Left kidney (tissue), 2 donors: ENCODE data around the gene TUNAR. TPM values are rescaled to one million over a fixed set of nuclear protein-coding genes. Genes with fewer than 3 reads are reported as not detected.
A peak's percentile ranks its signal among the peaks of the same experiment; 100 is the strongest.

Experiments used
- DNase-seq: peaks from one replicate; pipeline ENCODE4 v3.0.0-alpha.2; 2013
- polyA plus RNA-seq: library from polyadenylated mRNA; unstranded; fragments of 120-200 nt; gene quantifications from one replicate; pipeline ENCODE4 v1.2.1, GENCODE V29; 2013; ENCODE audit not compliant: insufficient read length

The TUNAR gene
- polyA plus RNA-seq, 1 donor: 0.78 TPM

- no peak for DNase-seq
These were observed 3.9 kb upstream of the TUNAR start for GRCh38 chr14:95872777-95873176.

GRCh38 chr14:95875831-95876760 is 536 bp upstream of the TUNAR start:
- no peak for DNase-seq

- DNase-seq: no peak
These were observed 1.0 kb downstream of the TUNAR start for GRCh38 chr14:95877633-95878032.

DNA sequence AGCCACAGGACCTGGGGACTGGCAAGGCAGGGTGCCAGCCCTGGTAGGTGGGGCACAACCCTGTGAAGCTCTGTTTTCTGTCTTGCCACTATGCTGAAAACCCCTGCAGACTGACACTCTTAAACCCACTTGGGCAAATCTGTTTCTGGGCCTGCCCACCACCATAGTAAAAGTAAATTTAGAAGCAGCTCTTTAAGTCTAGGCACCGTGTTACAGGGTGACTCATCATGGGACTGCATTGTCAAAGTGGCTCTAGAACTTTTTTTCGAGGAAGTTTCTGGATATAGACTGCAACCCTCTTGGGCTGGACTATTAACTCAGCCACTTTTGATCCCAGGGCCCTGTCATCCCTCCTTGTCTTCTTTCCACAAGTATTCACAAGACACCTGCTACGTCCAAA is 7.7 kb downstream of the TUNAR start:
- no peak for DNase-seq

GRCh38 chr14:95885278-95885677 is 8.6 kb downstream of the TUNAR start:
- DNase-seq: no peak

- no peak for DNase-seq
These were observed 9.2 kb downstream of the TUNAR start for GRCh38 chr14:95885866-95886265.

DNA sequence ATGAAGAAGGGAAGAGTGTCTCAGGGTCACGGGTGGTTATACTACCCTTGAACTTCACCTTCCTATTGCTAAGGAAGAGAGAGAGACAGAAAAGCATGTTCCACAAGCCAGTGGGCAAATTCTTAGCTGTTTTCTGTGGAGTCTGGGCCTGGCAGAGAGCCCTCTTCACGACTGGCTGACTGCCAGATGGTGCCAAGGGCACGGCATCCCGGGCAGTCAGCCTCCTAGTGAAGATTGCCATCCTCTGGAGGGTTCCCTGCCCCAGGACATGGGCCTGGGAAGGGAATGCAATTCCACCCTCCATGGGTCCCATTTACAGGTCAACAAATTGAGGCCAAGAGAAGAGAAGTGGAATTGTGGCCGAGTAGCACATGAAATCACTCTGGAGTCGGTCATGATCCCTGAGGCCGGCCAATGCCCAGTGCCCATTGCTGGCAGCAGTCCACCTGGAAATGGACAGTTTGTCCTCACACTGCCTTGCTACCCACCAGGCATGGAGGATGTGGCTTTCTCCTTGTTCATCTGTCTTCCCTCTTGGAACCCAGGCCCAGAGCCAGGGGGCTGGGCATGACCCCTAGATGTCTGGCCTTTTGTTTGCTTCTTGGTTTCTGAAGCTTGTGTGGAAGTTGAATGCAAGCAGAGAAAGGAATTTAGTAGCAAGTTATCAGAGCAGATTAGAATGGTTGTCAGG is 9.9 kb downstream of the TUNAR start:
- DNase-seq: no peak

DNA sequence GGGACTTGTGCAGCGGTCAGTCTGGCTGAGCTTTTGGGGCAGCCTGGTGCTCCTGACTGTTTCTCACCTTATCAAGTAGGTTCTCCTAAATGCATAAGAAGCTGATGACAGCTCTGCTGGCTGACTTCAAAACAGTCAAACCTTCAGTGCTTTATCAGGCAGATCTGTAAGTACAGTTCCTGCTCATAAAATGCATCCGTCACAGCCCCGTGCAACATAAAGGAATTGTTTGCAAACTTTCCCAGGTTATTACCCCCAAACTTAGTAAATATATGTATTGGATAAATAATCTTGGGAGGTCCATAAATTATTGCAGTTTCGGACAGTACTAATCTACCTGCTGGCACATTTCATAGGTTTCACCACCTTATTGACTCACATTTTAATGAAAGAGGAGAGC is 10.7 kb downstream of the TUNAR start:
- DNase-seq: no peak

DNA sequence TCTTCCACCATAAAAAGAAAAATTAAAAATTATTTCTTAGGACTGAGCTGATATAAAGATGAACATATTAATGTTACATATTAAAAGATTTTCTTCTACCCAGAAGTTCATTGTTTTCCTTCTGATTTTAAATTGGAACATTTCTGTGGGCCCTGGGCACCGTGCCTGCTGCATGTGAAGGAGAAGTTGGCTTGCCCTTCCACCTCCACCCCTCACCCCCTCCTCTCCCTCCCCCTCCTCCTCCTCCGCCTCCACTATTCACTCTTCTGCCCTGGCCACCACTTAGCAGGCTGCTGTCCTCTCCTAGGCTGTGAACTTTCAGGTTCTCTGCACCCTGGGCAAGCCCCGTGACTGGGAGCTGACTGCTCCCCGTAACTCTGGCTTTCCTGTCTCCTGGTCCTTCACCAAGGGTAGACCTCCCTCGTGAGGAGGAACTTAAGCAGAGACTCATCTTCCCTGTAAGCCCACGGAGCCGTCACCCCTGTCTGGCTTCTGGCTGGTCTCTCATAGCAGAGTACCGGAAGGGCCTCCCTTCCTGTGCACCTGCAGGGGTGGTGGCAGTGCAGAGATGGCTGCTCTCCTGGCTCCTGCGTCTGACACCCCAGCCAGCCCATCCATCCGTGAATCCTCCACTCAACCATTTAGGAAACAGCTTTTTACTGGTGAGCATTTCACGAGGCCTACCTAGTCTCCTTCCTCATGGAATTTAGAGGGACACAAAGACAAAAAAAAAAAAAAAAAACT is 12.8 kb downstream of the TUNAR start:
- no peak for DNase-seq

DNA sequence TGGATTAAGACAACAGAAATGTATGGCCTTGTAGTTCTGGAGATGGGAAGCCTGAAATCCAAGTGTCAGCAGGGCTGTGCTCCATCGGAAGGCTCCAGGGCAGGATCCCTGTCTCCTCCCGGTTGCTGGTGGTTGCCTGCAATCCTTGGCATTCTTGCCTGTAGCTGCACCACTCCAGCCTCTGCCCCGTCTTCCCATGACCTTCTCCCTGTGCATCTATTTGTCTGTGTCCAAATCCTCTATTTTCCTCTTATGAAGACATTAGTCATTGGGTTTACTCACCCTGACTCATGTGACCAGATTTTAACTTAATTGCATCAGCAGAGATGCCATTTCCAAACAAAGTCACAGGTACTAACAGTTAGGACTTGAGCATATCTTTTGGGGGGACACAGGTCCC is 15.1 kb downstream of the TUNAR start:
- DNase-seq: no peak

GRCh38 chr14:95892142-95892541 is 15.5 kb downstream of the TUNAR start:
- DNase-seq: no peak

DNA sequence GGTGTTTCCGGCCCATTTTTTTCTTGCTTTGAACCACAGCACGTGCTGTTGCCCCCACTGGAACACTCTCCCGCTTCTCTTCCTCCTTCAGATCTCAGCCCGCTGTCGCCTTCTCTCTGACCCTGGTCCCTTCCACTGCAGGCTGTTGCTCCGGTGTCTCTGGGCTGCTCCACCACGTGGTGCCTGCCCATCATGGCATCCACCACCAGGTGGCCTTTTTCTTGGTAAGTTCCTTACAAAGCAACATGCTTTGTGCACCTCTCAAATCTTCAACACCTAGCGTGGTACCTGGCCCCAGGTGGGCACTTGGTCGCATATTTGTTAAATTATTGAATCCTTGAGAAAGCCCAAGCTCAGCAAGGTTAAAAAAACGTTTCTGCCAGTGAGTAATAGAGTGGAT is 19.1 kb downstream of the TUNAR start:
- no peak for DNase-seq

DNA sequence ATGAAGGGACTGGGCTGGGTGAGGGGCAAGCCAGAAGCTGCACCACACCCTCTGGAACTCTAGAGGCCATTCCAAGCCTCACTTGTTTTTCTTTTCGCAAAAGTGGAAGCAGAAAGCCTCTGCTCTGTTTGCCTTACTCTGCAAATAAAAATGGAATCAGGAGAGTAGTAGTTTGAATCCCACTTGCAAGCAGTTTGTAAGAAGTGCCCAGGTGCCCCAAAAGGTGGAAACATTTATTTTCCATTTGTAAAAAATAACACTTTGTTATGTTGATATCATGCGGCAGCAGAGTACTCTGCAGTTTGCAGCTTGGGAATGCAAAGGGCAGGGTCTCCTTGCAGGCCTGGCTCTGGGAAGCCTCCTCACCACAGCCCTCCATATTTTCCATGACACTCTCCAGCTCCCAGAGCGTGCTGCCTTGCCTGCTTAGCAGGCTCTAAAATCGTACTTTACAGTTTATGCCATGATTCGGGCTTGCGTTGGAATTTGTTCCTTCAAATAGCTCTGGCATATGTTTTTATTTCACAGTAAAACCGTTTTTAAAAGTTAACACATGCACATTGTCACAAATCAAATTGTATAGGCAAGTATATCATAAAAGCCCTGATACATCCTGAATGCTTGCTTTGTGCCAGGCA is 20.0 kb downstream of the TUNAR start:
- no peak for DNase-seq

DNA sequence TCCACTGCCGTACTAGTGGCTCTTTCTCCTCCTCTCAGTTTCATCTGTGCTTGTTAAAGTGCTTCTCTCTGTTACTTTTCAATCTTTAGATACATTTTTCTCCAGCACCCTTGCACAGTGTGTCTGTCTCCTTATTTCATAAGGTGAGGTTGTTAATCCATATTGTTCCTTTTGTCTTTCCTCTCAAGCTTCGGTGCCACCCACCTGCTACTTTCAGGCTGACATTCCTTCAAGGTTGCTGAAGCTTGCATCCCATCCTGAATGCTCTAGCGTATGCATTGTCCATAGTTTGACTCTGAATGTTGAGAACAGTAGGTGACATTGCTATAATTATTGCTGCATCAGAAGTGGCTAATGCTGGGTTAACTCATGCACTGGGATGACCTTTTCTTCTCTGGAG is 20.6 kb downstream of the TUNAR start:
- DNase-seq: no peak

- DNase-seq: no peak
These were observed 24.4 kb downstream of the TUNAR start for GRCh38 chr14:95901054-95901453.

DNA sequence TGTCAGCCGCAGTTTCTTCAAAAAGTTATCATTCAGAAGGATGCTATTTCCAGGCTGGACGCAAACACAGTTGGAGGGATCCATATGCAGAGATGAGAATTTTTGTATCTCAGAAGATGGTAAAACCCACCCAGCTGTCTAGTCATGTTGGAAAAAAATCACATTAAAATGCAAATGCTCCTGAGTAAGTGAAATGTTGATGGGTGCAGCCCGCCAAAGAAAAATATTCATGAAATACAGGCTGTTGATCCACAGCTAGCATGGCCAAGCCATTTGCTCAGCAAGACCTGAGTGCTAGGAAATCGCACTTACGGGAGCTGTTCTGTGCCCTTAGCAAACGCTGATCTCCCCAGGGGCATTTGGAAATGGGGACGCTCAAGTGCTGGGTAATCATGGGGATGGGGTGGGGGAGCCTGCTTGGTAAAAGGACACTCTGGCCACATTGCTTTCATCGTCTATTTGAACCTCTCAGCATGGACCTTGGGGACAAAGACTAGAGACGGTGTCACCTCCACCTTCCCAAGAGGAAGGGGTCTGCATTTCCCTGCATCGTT is 25.7 kb downstream of the TUNAR start:
- DNase-seq: no peak

DNA sequence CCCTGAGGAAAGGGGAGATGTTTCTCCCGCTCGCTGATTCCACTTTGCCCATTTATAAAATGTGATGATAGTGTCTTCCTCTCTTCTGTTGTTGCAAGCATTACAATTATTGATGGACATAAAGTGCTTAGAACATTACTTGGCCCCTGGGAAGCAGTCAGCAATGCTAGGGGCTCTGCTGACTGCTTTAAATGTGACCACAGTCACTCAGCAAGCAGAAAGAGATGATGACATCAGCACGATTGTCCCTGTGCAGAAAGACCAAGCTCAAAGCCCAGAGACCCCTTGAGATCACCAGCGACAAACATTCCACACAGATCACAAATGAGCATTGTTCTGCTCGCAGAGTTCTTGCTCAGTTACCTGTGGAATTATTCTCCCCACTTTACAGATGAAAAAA is 26.5 kb downstream of the TUNAR start:
- DNase-seq: no peak

- no peak for DNase-seq
These were observed 27.0 kb downstream of the TUNAR start for GRCh38 chr14:95903616-95904107.

GRCh38 chr14:95906591-95906990 is 30.0 kb downstream of the TUNAR start:
- DNase-seq: no peak

DNA sequence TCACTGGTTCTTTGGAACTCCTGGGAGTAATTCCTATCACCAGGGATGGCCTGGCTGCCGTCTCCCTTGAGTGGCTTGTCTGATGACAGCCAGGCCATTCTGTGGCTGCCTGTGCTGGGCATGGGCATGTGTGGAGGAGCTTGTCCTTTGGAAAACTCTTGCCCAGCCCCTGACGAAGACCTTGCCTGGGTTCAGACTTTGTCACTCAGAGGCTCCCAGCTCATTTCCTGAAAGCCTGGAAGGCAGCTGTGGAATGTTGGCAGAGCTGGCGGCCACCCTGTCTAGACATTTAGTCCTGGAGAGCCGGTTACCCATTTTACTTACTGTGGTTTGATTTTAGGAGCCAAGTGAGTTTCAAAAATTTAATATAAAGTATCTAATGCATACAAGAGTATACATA is 34.0 kb downstream of the TUNAR start:
- no peak for DNase-seq

DNA sequence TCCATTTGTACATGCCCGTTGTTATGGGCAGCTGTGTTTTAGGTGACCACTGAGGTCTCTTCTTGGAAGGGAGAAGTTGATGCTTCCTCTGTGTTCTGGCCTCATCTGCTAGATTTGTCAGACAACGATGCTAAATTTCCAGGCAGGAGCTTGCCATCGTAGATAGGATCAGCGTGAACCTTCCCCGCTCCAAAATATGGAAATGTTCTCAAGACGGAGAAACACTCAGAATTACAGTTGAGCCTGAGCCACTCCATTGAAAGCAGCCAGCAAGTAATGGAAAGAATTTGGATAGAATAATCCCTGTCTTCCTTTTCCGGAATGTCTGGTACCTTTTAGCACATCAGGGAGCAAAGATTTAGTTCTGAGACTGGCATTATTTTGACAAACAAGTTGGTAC is 34.8 kb downstream of the TUNAR start:
- no peak for DNase-seq

GRCh38 chr14:95915330-95915729 is 38.7 kb downstream of the TUNAR start:
- peak; percentile 13 for DNase-seq
